ENCODE results near the gene TMEM185B. TPM values are rescaled to one million over a fixed set of nuclear protein-coding genes. Genes with fewer than 3 reads are reported as not detected.

TMEM185B gene
- total RNA-seq, 2 experiments from 2014 or later: 15.9 to 17.3 TPM

GRCh38 chr2:120222186-120223033 lies 790 bp downstream of the TMEM185B start:
- no peaks in the 10 kb centered on the region for H3K27me3 Mint-ChIP-seq
- POLR2A ChIA-PET: interaction anchor here (0.9 to 1.0 kb wide), 3 partner anchors 10 to 46 kb away, joined by 4 to 14 read pairs (median 6); partner anchors contain the start of gene RALB
- DNase-seq (no peak), ATAC-seq (no peak)
- CTCF ChIA-PET: interaction anchor here (1.0 to 4.0 kb wide), 4 partner anchors 46 to 489 kb away, joined by 3 to 14 read pairs (median 4); no protein-coding TSS in a partner anchor
- intact Hi-C loops (cut with DNase I, micrococcal nuclease): loop anchor here (1.0 to 2.0 kb wide), 9 partner anchors 10 to 856 kb away; partner anchors contain the start of genes RALB (in 2 of the 2), C2orf76 (in 1 of the 2), DBI (in 1 of the 2) and PTPN4 (in 1 of the 2)
- peaks cover 14% of the 10 kb centered on the region for H3K9me3 Mint-ChIP-seq (ENCODE audit: low read depth)
- H3K27ac Mint-ChIP-seq: peak overlapping the region; percentile 93
- H3K36me3 Mint-ChIP-seq (ENCODE audit: low read depth): peaks cover 48% of the 10 kb centered on the region
- peaks cover 44% of the 10 kb centered on the region for H3K4me1 Mint-ChIP-seq
- peak overlapping the region; percentile 72 for H3K4me3 Mint-ChIP-seq

GRCh38 chr2:120221616-120222015 lies 1.6 kb downstream of the TMEM185B start:
- intact Hi-C loops (cut with DNase I, micrococcal nuclease): loop anchor here in 1 of 2 experiments (2.0 kb wide), 3 partner anchors 65 to 855 kb away; partner anchors contain the start of genes C2orf76, DBI and TMEM177
- ATAC-seq (no peak), DNase-seq (peak; percentile 34)
- peaks cover 36% of the 10 kb centered on the region for H3K4me1 Mint-ChIP-seq
- peaks cover 19% of the 10 kb centered on the region for H3K9me3 Mint-ChIP-seq (ENCODE audit: low read depth)
- no peaks in the 10 kb centered on the region for H3K27me3 Mint-ChIP-seq
- peaks cover 50% of the 10 kb centered on the region for H3K36me3 Mint-ChIP-seq (ENCODE audit: low read depth)
- H3K4me3 Mint-ChIP-seq: peak overlapping the region; percentile 72
- POLR2A ChIA-PET: no interaction called here
- CTCF ChIA-PET: interaction anchor here (1.0 to 4.0 kb wide), 3 partner anchors 45 to 85 kb away, joined by 3 to 14 read pairs (median 4); no protein-coding TSS in a partner anchor
- peak overlapping the region; percentile 93 for H3K27ac Mint-ChIP-seq

GRCh38 chr2:120220756-120221155 lies 2.4 kb downstream of the TMEM185B start:
- H3K27ac Mint-ChIP-seq: peak overlapping the region; percentile 19
- ChIA-PET POLR2A (no interaction called here), CTCF (interaction anchor here (1.5 to 4.0 kb wide), 2 partner anchors 44 to 46 kb away, joined by 4 to 14 read pairs; no protein-coding TSS in a partner anchor)
- H3K36me3 Mint-ChIP-seq (ENCODE audit: low read depth): peaks cover 54% of the 10 kb centered on the region
- no peaks in the 10 kb centered on the region for H3K27me3 Mint-ChIP-seq
- intact Hi-C loops (cut with DNase I, micrococcal nuclease): no loop called here
- peaks cover 33% of the 10 kb centered on the region for H3K4me1 Mint-ChIP-seq
- ATAC-seq: no peak
- peaks cover 21% of the 10 kb centered on the region for H3K9me3 Mint-ChIP-seq (ENCODE audit: low read depth)
- no peak overlapping the region for H3K4me3 Mint-ChIP-seq
- no peak for DNase-seq

GRCh38 chr2:120219766-120220165 lies 3.4 kb downstream of the TMEM185B start:
- peaks cover 21% of the 10 kb centered on the region for H3K9me3 Mint-ChIP-seq (ENCODE audit: low read depth)
- POLR2A ChIA-PET: no interaction called here
- intact Hi-C loops (cut with DNase I, micrococcal nuclease): no loop called here

GRCh38 chr2:120219291-120219690 lies 3.9 kb downstream of the TMEM185B start:
- Mint-ChIP-seq H3K9me3 (ENCODE audit: low read depth) (peaks cover 21% of the 10 kb centered on the region), H3K4me3 (no peak overlapping the region), H3K36me3 (ENCODE audit: low read depth) (peaks cover 54% of the 10 kb centered on the region), H3K27ac (no peak overlapping the region), H3K27me3 (no peaks in the 10 kb centered on the region), H3K4me1 (peaks cover 29% of the 10 kb centered on the region)
- CTCF ChIA-PET: interaction anchor here (0.9 to 1.2 kb wide), 3 partner anchors 45 to 94 kb away, joined by 3 to 4 read pairs (median 4); no protein-coding TSS in a partner anchor
- POLR2A ChIA-PET: no interaction called here
- intact Hi-C loops (cut with DNase I, micrococcal nuclease): no loop called here
- ATAC-seq (no peak), DNase-seq (no peak)

More at GRCh38 chr2:120219766-120220165, 3.4 kb downstream of the TMEM185B start:
- Mint-ChIP-seq H3K27me3 (no peaks in the 10 kb centered on the region), H3K27ac (no peak overlapping the region), H3K4me1 (peaks cover 32% of the 10 kb centered on the region), H3K36me3 (ENCODE audit: low read depth) (peaks cover 54% of the 10 kb centered on the region), H3K4me3 (no peak overlapping the region)
- DNase-seq: no peak
- CTCF ChIA-PET: interaction anchor here (0.9 to 1.2 kb wide), 3 partner anchors 45 to 93 kb away, joined by 3 to 4 read pairs (median 4); no protein-coding TSS in a partner anchor
- ATAC-seq: no peak

GRCh38 chr2:120218181-120218580 lies 5.0 kb downstream of the TMEM185B start:
- ATAC-seq (no peak), DNase-seq (no peak)
- H3K4me1 Mint-ChIP-seq: peaks cover 24% of the 10 kb centered on the region
- ChIA-PET POLR2A (no interaction called here), CTCF (interaction anchor here (0.8 to 0.9 kb wide), 3 partner anchors 10 to 95 kb away, joined by 3 to 4 read pairs (median 4); no protein-coding TSS in a partner anchor)
- H3K36me3 Mint-ChIP-seq (ENCODE audit: low read depth): peaks cover 54% of the 10 kb centered on the region
- intact Hi-C loops (cut with DNase I, micrococcal nuclease): no loop called here
- no peak overlapping the region for H3K4me3 Mint-ChIP-seq
- H3K9me3 Mint-ChIP-seq (ENCODE audit: low read depth): peaks cover 21% of the 10 kb centered on the region
- no peak overlapping the region for H3K27ac Mint-ChIP-seq
- H3K27me3 Mint-ChIP-seq: no peaks in the 10 kb centered on the region

- intact Hi-C loops (cut with DNase I, micrococcal nuclease): no loop called here
- ATAC-seq: peak; percentile 37
- no peak for DNase-seq
- POLR2A ChIA-PET: no interaction called here
- Mint-ChIP-seq H3K4me3 (no peak overlapping the region), H3K36me3 (ENCODE audit: low read depth) (no peaks in the 10 kb centered on the region), H3K9me3 (ENCODE audit: low read depth) (no peaks in the 10 kb centered on the region), H3K27me3 (no peaks in the 10 kb centered on the region), H3K27ac (no peak overlapping the region), H3K4me1 (peaks cover 4% of the 10 kb centered on the region)
- CTCF ChIA-PET: interaction anchor here (0.7 kb wide), 1 partner anchor 716 kb away, joined by 3 read pairs; no protein-coding TSS in a partner anchor
Measured at GRCh38 chr2:120210270-120210693, 12.9 kb downstream of the TMEM185B start.

GRCh38 chr2:120209427-120210269 lies 13.6 kb downstream of the TMEM185B start:
- intact Hi-C loops (cut with DNase I, micrococcal nuclease): loop anchor here in 1 of 2 experiments (10.0 kb wide), 1 partner anchor 475 kb away; no protein-coding TSS in a partner anchor
- Mint-ChIP-seq H3K27ac (peak overlapping the region; percentile 13), H3K27me3 (no peaks in the 10 kb centered on the region), H3K9me3 (ENCODE audit: low read depth) (no peaks in the 10 kb centered on the region), H3K36me3 (ENCODE audit: low read depth) (no peaks in the 10 kb centered on the region), H3K4me3 (no peak overlapping the region), H3K4me1 (peaks cover 4% of the 10 kb centered on the region)
- ChIA-PET POLR2A (no interaction called here), CTCF (interaction anchor here (0.7 to 1.4 kb wide), 2 partner anchors 35 to 715 kb away, joined by 3 read pairs; no protein-coding TSS in a partner anchor)
- no peak for DNase-seq
- ATAC-seq: no peak

GRCh38 chr2:120208381-120209353 lies 14.5 kb downstream of the TMEM185B start:
- ATAC-seq (no peak), DNase-seq (no peak)
- POLR2A ChIA-PET: interaction anchor here (0.8 kb wide), 1 partner anchor 9 kb away, joined by 3 read pairs; no protein-coding TSS in a partner anchor
- Mint-ChIP-seq H3K4me1 (peaks cover 4% of the 10 kb centered on the region), H3K27ac (no peak overlapping the region), H3K4me3 (no peak overlapping the region), H3K27me3 (no peaks in the 10 kb centered on the region), H3K9me3 (ENCODE audit: low read depth) (no peaks in the 10 kb centered on the region), H3K36me3 (ENCODE audit: low read depth) (no peaks in the 10 kb centered on the region)
- CTCF ChIA-PET: interaction anchor here (0.7 to 1.4 kb wide), 3 partner anchors 10 to 628 kb away, joined by 3 to 4 read pairs (median 4); no protein-coding TSS in a partner anchor
- intact Hi-C loops (cut with DNase I, micrococcal nuclease): loop anchor here in 1 of 2 experiments (10.0 kb wide), 1 partner anchor 476 kb away; no protein-coding TSS in a partner anchor

Data from activated CD4-positive, alpha-beta T cell treated with anti-CD3 and anti-CD28 coated beads for 36 hours (primary cell).